Glutamatergic neuron (in vitro differentiated cells): ENCODE measurements around the gene GLI3. TPM values are rescaled to one million over a fixed set of nuclear protein-coding genes. Genes with fewer than 3 reads are reported as not detected.

Source experiments
- DNase-seq: peaks from one replicate; pipeline ENCODE4 v3.0.0; 2022
- H3K27ac Mint-ChIP-seq: one replicate; pipeline ENCODE4 v1.8.0; 2020; ENCODE audit warnings: mild to moderate bottlenecking, mixed read lengths, inconsistent platforms; ENCODE audit not compliant: unreplicated experiment
- H3K27me3 Mint-ChIP-seq: one replicate; pipeline ENCODE4 v1.8.0; 2020; ENCODE audit warnings: mild to moderate bottlenecking, moderate library complexity, mixed read lengths, inconsistent platforms; ENCODE audit not compliant: unreplicated experiment
- H3K36me3 Mint-ChIP-seq: one replicate; pipeline ENCODE4 v1.8.0; 2020; ENCODE audit warnings: mild to moderate bottlenecking, mixed read lengths, inconsistent platforms; ENCODE audit not compliant: unreplicated experiment
- H3K4me1 Mint-ChIP-seq: one replicate; pipeline ENCODE4 v1.8.0; 2020; ENCODE audit warnings: mild to moderate bottlenecking, low read depth, mixed read lengths, inconsistent platforms; ENCODE audit not compliant: unreplicated experiment
- H3K4me3 Mint-ChIP-seq: one replicate; pipeline ENCODE4 v1.8.0; 2020; ENCODE audit warnings: mild to moderate bottlenecking, mixed read lengths, inconsistent platforms; ENCODE audit not compliant: unreplicated experiment
- H3K9me3 Mint-ChIP-seq: one replicate; pipeline ENCODE4 v1.8.0; 2020; ENCODE audit warnings: mild to moderate bottlenecking, moderate library complexity, mixed read lengths, inconsistent platforms; ENCODE audit not compliant: unreplicated experiment
- CTCF ChIP-seq: fragments of 200-600 bp; sonication (generic); IDR thresholded peaks from one replicate; pipeline ENCODE4 v1.5.0; 2021; ENCODE audit not compliant: partially characterized antibody, unreplicated experiment
- total RNA-seq: library from RNA; stranded (reverse); fragmentation: NEBNext Ultra II Directional; extraction: Animal tissue kit (Norgen Biotek cat#: 25700); gene quantifications from one replicate; pipeline ENCODE4 v1.2.1, GENCODE V29; 2021; ENCODE audit not compliant: unreplicated experiment

GLI3 gene
- total RNA-seq, 1 donor from 2014 or later, result 2.9 TPM

GRCh38 chr7:42025635-42026375 is 211.2 kb downstream of the GLI3 start:
- H3K9me3 Mint-ChIP-seq, result no peaks in the 10 kb centered on the region
- DNase-seq, result no peak
- H3K4me3 Mint-ChIP-seq, result no peak overlapping the region
- no peaks in the 10 kb centered on the region for H3K36me3 Mint-ChIP-seq
- peaks cover 17% of the 10 kb centered on the region for H3K4me1 Mint-ChIP-seq
- no peak overlapping the region for H3K27ac Mint-ChIP-seq
- peaks cover 3% of the 10 kb centered on the region for H3K27me3 Mint-ChIP-seq
- TF ChIP-seq CTCF, result no peak

GRCh38 chr7:42024537-42024936 is 212.5 kb downstream of the GLI3 start:
- Mint-ChIP-seq H3K27me3 (peaks cover under 1% of the 10 kb centered on the region), H3K9me3 (no peaks in the 10 kb centered on the region), H3K27ac (no peak overlapping the region), H3K4me1 (peaks cover 17% of the 10 kb centered on the region), H3K4me3 (no peak overlapping the region), H3K36me3 (no peaks in the 10 kb centered on the region)
- DNase-seq, result no peak
- no peak for TF ChIP-seq CTCF

- Mint-ChIP-seq H3K9me3 (no peaks in the 10 kb centered on the region), H3K27me3 (no peaks in the 10 kb centered on the region), H3K27ac (no peak overlapping the region), H3K4me1 (peaks cover 17% of the 10 kb centered on the region), H3K36me3 (no peaks in the 10 kb centered on the region), H3K4me3 (no peak overlapping the region)
- no peak for DNase-seq
- no peak for TF ChIP-seq CTCF
Measured at GRCh38 chr7:42023262-42023661, 213.7 kb downstream of the GLI3 start.

- Mint-ChIP-seq H3K27me3 (no peaks in the 10 kb centered on the region), H3K9me3 (no peaks in the 10 kb centered on the region), H3K4me1 (peaks cover 17% of the 10 kb centered on the region), H3K27ac (no peak overlapping the region), H3K4me3 (no peak overlapping the region), H3K36me3 (no peaks in the 10 kb centered on the region)
- no peak for TF ChIP-seq CTCF
- DNase-seq, result no peak
Measured at GRCh38 chr7:42022791-42023190, 214.2 kb downstream of the GLI3 start.

- DNase-seq, result no peak
- H3K27ac Mint-ChIP-seq, result no peak overlapping the region
- no peak for TF ChIP-seq CTCF
- no peak overlapping the region for H3K4me3 Mint-ChIP-seq
- H3K36me3 Mint-ChIP-seq, result no peaks in the 10 kb centered on the region
- H3K4me1 Mint-ChIP-seq, result peaks cover 15% of the 10 kb centered on the region
- H3K9me3 Mint-ChIP-seq, result no peaks in the 10 kb centered on the region
- no peaks in the 10 kb centered on the region for H3K27me3 Mint-ChIP-seq
Measured at GRCh38 chr7:42022056-42022455, 215.0 kb downstream of the GLI3 start.
